Central memory CD4-positive, alpha-beta T cell (primary cell): Measurements from ENCODE around the gene XPO6.

Experiments
- DNase-seq: peaks from one replicate; pipeline ENCODE4 v3.0.0; 2022

The XPO6 gene

GRCh38 chr16:28106467-28107215 lies 105.1 kb downstream of the XPO6 start:
- no peak for DNase-seq

- DNase-seq: no peak
Observed at GRCh38 chr16:28105954-28106353, 105.8 kb downstream of the XPO6 start.

- no peak for DNase-seq
Observed at GRCh38 chr16:28105297-28105696, 106.5 kb downstream of the XPO6 start.

DNA sequence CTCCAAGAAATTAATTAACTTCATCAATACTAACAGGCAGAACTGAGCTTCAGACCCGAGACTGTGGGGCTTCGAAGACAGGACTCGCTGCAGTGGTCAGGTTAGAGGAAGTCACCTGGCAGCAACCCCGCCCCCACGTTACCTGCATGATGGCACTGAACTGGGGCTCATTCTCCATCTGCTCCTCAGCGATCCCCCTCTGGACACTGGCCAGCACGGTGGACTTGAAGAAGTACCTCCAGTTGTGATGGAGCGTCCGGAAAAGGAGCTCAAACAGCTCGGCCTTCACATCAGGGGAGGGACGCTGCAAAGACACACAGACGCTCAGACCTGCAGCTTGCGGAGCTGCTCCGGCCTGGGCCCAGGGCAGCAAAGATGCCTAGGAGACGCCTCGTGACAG lies 107.4 kb downstream of the XPO6 start:
- DNase-seq: no peak

GRCh38 chr16:28103516-28104170 lies 108.1 kb downstream of the XPO6 start:
- DNase-seq: no peak

- DNase-seq: no peak
Observed at GRCh38 chr16:28101533-28101890, 110.3 kb downstream of the XPO6 start.

- no peak for DNase-seq
Observed at GRCh38 chr16:28100810-28101532, 110.8 kb downstream of the XPO6 start.

- DNase-seq: no peak
Observed at GRCh38 chr16:28098959-28099945, 112.5 kb downstream of the XPO6 start.

DNA sequence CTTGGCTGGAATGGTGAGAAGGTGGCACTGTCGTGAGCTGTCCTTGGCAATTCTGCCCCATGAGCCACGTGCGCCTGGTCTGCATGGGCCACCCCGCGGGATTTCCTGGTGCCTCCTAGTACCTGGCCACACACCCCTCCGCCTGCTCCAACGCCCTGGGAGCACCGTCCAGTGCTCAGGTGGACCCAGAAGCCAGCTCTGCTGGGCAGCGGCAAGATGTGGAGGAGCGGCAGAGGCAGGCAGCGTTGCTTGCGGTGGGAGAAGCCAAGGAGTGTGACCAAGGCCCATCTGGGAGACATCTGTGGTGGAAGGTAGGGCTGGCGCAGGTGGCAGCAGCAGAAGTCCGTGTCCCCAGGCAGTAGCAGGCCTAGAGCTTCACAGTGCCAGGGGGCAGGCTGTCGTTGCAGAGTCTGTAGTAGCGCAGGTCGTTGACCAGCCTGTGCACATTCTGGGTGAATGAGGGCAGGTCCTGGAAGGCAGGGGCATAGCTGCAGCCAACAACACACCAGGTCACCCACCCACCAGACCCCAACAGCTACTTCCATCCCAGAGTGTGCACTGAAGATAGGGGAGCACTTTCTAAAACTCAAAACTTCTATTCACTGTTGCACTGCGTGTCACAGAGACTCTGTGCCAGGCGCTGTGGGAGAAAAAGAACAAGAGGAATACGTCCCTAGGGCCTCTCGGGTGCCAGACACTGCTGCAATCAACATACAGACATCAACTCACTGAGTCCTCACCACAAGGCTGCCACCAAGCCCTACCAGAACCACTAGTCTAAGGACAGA lies 113.4 kb downstream of the XPO6 start:
- DNase-seq: no peak

DNA sequence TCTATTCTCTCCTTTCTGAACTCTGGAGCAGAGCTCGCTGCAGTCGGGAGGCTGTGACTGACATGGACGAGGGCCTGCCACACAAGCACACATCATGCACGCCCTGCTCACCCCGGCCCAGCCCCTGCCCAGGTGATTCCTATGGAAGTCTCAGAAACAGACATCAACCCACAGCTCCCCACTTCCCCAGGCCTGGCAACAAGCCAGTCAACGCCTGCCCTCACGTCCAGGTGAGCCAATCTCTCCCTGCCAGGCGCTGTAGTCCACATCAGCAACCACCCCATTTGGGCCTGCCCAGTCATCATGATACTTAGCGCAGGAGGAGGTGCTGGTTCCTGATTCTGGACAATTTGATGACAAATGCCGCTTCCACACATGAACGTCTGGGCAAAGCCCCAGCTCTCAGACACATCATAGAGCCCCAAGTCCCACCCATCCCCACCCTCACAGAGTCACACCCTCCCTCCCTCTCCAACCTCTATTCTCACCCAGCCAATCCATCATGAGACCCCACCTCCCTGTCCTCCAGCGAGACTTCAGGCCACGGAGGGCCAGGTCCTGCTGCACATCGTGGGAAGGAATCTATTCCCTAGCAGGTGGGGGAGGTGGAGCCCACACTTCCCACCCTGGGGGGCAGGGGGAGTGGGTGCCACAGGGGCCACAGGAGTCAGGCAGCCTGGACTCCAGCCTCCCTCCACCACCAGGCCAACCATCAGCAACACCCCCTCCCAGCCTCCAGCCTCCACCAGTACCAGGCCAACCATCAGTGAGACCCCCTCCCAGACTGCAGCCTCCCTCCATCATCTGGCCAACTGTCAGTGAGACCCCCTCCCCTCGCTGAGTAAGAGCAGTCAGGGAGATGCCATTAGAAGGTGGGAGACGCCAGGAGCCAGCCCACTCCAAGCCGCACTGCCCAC lies 114.5 kb downstream of the XPO6 start:
- DNase-seq: no peak

- DNase-seq: no peak
Observed at GRCh38 chr16:28093385-28093725, 118.4 kb downstream of the XPO6 start.

GRCh38 chr16:28092721-28093384 lies 118.9 kb downstream of the XPO6 start:
- no peak for DNase-seq

GRCh38 chr16:28091656-28092055 lies 120.1 kb downstream of the XPO6 start:
- no peak for DNase-seq

GRCh38 chr16:28090646-28091377 lies 121.0 kb downstream of the XPO6 start:
- no peak for DNase-seq

DNA sequence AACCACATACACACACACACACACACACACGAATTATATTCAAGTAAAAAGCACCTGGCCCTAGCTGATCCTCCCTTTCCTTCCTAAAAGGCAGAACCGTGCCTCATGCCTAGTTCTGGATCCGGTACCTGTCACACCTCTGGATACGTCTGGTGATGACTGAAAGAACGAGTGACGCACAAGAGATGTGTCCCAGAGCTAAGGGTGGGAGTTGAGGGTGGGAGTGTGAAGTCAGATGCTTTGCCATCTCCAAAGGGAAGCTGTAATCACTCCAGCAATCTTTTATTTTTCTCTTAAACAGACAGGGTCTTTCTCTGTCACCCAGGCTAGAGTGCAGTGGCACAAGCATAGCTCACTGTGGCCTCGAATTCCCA lies 121.8 kb downstream of the XPO6 start:
- DNase-seq: no peak

DNA sequence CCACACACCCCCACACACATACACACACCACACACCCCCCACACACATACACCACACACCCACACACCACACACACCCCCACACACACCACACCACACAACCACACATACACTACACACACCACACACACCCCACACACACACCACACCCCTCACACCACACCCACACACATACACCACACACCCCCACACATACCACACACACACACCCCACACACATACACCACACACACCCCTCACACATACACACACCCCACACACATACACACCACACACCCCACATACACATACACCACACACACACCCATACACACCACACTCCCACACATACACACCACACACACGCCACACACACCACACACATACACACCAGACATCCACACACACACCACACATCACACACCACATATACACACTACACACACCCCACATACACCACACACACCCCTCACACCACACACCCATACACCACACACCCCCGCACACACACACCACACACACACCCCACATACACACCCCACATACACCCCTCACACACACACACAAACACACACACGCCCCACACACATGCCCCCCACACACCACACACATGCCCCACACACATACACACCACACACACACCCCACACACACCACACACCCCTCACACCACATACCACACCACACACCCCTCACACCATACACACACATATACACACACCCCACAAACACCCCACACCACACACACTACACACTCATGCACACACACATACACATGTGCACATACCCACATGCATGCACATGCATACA lies 122.4 kb downstream of the XPO6 start:
- no peak for DNase-seq

DNA sequence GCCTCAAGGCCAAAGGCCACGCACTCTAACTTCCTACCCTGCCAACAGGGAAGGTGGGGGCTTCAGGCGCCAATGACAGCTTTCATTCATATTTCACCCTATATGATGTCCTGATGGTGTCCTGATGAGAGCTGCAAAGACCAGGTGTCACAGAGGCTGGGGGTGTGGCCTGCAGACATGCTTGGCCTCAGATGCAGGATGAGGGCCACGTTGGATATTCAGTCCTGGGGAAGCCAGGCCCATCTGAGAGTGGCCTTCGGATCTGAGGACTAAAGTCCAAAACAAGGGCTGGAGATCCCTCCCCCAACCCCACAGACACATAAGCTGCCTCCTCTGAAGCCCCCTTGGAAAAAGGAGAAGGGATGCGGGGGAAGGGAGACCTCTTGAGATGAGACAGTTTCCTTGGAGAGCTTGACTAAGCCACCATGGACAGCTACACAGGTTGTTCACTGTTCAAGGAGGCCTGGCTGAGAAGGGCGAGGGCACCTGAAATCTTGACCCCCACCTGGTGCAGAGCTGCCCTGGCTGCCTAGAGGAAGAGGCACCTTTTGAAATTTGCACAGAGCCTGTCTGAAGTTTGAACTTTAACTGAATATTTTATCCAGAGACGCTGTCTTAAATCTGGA lies 124.0 kb downstream of the XPO6 start:
- no peak for DNase-seq

DNA sequence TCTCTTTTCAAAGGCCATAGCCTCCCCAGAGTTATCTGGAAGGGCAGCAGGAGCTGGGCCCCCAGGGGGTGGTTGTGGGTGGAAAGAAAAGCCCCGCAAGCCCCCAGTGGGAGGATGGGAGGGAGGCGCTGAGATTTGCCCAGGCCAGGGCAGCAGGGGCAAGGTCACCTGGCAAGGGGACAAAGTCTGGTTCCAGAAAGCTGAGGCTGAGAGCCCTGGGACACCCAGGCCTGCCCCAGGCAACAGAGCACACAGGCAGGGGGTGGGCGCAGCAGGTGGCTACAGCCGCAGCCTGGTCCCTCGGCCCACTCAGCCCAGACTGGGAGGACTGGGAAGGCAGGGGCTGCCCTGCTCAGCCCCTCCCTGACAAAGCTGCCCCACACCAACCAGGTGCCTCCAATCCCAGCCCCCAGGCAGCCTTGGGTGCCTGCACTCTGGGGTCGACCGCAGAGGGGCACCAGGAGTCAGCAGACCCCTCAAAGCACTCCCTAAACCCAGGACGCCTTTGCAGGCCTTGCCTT lies 124.6 kb downstream of the XPO6 start:
- no peak for DNase-seq
